T1000 (cell line): ENCODE data around the gene P3H4.

Experiments used
- DNase-seq: peaks from one replicate; lab custom pipeline; 2025; ENCODE audit warnings: mixed read lengths; lab: John Stamatoyannopoulos, UW

P3H4 gene

DNA sequence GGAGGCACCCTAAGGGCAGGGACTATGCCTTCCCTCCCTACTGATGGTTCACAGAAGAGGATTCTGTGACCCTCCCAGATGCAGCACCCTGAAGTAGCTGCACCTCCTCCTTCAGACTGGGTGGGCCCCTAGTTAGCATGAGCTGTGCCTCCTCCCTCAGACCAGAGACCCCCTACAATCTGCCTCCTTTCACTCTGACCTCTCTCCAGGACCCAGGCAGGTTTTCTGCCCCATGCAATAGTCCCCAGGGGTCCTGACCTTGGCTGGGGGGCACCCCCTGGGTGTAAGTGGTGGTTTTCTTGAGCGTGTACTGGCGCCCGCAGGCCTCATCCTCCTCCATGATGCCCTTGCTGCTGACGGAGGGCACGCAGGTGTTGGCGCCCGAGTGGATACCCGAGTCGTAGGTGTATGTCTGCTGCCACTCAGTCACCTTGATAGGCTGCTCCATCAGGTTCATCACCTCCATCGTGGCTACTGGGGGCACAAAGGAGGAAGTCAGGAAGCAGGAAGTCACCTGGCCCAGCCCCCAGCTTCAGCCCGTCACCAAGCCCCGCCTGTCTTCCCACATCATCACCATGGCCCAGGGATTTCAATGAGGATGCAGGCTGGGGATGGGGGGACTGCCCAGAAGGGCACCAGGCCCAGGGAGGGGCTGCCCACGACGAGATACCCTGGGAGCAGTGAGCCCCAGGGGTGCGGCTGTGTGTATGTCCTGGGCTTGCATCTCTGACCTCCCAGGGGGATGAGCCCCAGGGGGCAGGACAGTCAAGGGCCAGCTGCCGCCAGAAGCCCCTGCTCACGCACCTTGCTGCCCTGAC lies 40.2 kb downstream of the P3H4 start:
- DNase-seq = no peak

DNA sequence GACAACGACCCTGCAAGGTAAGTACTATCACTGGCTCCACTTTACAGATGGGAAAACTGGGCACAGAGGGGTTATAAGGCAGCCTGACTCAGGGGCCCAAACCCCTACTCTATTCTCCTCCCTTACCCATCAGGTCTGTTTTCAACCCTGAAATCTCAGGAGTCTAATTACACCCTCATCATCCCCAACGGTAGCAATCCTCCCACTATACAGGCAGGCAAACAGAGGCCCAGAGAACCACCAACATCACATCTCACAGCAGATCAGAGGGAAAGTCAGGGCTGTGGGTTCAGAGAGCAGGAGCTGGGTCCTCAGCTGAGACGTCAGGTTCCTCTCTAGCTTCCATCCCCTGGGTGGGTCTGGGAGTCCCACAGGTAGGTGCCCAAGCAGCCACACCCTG lies 41.8 kb downstream of the P3H4 start:
- no peak for DNase-seq

DNA sequence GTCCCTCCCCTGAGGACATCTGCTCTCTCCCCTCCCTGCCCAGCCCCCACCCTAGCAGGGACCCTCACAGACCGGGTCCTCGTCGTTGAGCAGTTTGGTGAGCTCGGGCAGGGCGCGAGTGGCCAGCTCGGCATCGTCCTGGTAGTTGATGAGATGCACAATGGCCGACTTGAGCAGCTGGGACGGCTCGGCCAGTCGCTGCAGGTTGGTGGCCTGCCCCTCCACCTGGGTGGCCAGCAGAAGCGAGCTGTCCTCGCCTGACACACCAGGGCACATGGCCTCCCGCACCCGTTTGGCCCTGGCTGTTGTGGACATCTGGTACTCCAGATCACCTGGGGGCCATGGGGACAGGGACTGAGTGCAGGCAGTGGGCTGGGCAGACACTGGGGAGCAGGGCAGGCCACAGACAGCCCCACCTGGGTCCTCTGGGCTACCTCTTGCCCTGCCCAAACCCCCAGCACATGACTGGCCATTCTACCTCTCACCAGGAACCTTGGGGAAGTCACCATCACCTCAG lies 42.3 kb downstream of the P3H4 start:
- no peak for DNase-seq

DNA sequence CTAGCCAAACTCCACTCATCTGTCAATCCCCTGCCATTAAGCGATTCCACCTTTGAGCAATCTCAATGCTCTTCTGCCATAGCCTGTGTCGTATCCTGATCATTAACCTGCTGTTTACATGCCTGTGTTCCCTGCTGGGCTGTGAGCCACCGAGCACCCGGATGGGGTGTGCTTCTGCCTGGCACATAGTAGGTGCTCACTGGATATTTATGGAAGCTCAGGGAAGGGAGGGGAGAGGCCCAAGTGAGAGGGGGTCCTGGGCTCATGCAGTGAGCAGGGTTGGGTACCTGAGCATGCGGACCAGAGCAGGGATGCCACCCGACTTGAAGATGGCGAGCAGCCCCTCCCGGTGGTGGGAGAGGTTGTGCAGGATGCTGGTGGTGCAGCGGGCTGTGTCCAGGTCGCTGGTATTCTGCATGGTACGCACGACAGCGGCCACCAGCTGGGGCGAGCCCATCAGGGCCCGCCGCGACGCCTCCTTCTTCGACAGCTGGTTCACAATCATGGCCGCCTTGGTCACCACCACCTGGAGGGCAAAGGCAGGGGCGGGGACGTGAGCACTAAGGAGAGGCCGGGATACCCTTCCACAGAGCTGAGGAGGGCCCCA lies 43.0 kb downstream of the P3H4 start:
- DNase-seq = no peak

DNA sequence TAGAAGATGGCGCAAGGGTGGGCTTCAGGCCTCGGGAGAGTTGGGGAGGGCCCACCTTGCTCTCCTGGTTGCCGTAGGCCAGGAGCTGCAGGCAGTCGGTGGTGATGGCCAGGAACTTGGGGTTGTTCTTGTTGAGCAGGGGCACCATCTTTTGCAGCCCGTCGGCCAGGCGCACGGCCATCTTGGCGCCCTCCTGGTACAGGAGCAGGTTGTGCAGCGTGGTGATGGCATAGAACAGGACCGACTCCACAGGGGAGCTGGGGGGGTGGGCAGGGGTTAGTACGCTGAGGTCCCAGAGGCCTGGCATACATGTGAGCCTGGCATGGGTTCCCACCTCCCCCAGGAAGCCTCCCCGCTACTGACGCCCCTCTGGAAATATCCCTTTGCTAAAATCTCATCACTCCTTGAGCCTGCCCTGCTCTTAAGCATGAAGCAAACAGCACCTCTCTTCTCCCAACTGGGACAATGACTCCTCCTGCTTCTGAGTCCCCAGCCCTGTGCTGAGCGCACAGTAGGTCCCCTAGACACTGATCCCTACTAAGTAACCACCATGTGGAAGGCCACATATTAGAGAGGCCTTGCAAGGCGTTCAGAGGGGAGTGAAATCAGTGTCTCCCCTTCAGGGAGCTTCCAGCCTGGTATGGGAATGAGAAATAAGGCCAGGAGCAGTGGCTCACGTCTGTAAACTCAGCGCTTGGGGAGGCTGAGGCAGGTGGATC lies 44.3 kb downstream of the P3H4 start:
- DNase-seq = no peak

DNA sequence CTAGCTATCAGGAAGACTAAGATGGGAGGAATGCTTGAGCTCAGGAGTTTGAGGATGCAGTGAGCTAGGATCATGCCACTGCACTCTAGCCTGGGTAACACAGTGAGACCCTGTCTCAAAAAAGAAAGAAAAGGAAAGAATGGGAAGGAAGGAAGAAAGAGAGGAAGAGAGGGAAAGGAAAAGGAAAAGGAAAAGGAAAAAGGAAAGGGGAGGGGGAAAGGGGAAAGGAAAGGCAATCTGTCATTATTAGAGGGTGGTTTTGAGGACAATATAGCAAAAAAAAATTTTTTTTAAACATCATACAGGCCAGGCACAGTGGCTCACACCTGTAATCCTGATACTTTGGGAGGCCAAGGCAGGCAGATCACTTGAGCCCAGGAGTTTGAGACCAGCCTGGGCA lies 45.6 kb downstream of the P3H4 start:
- DNase-seq = no peak

DNA sequence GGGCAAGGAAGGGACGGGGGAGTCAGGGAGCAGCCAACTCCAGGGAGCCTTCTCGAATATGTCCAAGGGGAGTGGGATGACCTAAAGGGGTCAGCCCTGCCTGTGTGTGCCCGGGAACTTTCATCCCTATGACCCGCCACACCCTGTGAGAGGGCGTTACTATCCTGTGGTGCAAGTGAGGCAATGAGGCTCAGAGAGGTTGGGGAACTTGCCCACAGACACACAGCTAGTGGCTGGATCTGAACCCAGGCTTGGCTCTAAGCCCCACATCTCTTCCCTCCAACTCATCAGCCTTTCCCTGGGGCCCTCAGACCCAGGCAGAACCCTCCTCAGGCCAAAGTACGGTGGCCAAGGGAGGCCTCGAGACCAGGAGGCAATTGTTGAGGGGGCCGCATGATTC lies 48.4 kb downstream of the P3H4 start:
- no peak for DNase-seq

DNA sequence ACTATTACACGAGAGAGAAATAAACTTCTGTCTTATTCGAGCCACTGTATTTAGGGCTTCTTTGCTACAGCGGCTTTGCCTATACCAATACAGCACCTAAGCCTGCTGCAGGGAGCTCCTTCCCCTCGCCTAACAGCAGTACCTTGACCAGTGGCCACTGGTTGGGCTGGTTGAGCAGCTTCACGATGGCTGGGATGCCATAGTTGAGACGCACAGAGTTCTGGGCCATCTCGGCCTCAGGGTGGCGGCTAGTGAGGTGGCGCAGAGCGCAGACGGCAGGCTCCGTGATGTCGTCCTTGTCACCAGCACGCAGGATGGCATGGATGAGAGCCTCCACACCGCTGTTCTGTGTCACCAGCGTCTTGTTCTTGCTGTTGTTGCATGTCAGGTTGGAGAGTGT lies 48.9 kb downstream of the P3H4 start:
- no peak for DNase-seq

DNA sequence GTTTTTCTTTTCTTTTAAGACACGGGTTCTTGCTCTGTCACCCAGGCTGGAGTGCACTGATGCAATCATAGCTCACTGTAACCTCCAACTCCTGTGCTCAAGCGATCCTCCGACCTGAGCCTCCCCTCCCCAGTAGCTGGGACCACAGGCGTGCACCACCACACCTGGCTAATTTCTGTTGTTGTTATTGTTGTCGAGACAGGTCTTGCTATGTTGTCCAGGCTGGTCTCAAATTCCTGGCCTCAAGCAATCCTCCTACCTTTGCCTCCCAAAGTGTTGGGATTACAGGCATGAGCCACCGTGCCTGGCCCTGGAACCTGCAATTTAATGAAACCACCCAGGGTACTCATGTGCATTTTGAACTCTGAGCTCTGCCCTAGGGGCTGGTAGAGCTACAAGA lies 49.4 kb downstream of the P3H4 start:
- DNase-seq = no peak

DNA sequence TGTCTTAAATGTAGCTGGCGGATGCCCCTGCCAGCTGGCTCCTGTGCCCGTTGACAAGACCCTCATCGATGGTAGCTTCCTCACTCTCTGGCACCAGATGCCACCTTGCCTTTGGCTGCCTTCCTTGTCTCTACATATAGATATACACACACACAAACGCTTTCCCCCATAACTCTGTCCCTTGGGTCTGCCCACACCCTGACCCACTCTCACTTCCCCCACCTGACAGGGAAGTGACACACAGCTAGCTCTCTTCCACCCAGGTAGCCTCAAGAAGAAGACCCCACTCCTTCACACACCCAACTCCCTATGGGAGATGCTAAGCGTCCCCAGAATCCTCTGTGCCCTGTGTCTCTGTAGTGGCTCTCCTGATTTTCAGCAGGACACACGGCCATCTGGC lies 50.9 kb downstream of the P3H4 start:
- no peak for DNase-seq

DNA sequence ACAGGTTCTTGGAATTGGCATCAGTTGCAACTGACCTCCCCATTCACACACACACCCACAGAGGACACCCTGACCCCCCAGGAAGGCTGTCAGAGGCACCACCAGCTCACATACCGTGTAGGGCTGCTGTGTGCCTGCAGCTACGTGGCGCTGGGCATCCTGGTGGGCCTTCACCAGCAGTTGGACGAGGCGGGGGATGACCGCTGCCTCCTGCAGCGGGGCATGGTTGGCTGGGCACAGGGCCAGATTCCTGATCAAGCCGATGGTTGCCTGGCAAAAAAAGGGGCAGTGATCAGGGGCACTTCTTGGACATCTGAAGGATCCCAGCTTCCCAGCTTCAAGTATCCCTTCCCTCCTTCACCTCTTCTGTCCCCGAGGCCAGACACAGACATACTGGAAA lies 53.1 kb downstream of the P3H4 start:
- DNase-seq = no peak

DNA sequence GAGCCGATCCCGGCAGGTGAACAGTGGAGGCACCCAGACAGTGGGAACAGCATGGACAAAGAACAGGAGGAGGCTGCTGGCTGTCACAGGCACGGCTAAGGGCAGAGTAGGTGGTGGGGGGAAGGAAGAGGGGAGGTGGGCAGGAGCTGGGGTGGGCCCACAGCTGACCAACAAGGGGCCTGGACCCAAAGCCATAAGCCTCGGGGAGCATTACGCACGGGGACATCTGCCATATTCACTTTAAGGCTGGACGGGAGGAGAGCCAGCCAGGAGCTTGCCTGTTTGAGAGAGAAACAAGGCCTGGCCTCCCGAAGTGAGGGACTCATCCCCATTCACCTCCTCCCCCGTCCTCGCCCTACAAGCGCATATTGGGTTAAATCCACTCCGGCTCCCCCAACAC lies 57.7 kb downstream of the P3H4 start:
- no peak for DNase-seq
